GM19468 (cell line): ENCODE measurements around the gene IL6R.
"Not testable (repeated sequence)": the region's sequence is repeated elsewhere in the genome, so short reads cannot be mapped to it uniquely, and the experiment has no call there.

Experiments
- ATAC-seq: cut with Tn5 transposase; IDR thresholded peaks from one replicate; pipeline ENCODE4 v1.9.1; 2021; ENCODE audit warnings: mild to moderate bottlenecking, moderate library complexity, moderate number of reproducible peaks; ENCODE audit not compliant: unreplicated experiment; ENCODE audit errors: extremely low read depth

The IL6R gene

DNA sequence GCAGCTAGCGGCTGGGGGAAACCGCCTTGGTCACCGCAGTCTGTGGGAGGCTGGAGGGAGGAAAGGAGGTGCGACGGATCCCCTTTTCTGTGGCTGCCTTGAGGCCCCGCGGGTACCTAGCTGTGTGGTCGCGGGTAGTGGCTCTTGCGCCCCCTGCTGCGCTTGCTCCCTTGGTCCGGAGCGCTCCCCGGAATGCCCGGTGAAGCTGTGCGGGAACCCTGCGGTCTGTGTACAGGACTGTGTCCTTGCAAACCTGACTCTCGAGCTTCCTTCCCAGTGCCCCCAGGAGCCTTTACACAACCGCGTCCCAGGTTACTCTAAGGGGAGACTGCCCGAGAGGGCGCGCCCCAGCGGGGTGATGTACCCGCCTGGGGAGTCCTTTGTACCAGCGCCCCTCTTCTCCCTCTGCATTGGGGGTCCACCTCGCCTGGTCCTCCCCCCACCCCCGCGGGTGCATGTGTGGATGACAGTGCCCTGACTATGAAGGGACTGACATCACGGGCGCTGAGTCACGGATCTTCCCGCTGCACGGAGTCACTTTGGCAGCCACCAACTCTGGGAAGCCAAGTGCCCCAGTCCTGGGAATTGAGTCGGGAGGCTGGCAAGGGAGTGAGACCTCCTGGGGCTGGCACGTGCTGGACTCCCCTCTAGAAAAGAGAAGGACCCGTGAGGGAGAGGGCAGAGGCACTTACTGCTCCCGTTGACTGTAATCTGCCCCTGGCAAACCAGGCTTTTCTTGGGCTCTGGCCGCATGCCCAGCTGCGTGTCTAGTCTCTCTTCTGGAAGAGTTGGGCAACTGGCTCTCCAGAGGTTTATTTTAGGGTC is 816 bp downstream of the IL6R start:
- no peak for ATAC-seq

GRCh38 chr1:154406572-154406879 is 1.4 kb downstream of the IL6R start:
- no peak for ATAC-seq

GRCh38 chr1:154406886-154407197 is 1.7 kb downstream of the IL6R start:
- ATAC-seq = no peak

DNA sequence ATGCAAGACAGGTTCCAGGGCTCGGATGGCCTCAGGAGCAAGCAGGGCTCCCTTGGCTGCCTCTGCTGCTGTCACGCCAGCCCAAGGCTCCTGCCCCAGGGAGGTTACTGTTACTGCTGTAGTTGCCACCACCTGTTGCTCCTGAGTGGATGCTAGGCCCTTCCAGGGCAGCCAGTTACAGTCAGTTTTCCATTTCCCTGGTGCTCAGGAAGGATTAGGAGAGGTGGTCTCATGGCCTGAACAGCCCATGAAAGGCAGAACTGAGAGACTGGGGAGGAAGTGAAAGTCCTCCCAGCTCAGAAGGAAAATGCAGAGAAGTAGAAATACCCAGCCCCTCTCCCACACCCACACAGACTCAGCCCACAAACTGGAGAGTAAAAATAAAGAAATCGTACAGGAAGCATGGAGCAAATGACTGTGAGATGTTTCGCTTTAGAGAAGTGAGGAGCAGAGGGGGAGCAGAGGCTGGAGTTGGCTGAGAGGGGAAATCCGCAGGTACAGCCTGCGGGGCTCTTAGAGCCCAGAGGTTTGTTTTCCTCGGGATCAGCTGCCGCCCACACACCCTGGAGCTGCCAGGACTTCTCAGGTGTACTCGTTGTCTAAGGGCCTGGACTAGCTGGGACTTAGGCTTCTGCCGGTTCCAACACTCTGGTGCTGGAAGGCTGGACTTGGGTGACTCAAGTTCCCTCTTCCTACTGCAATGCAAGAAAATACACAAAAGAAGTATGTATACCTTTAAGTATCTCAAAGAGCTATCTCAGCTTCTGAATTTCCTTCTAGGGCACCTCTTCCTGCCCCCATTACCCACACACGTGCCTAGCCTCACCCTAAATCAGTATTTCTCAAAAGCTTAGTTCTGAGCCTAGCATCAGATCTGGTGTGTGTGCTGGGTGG is 2.3 kb downstream of the IL6R start:
- no peak for ATAC-seq

- ATAC-seq = no peak
Observed at GRCh38 chr1:154408174-154408777, 3.1 kb downstream of the IL6R start.

- no peak for ATAC-seq
Observed at GRCh38 chr1:154410185-154410827, 5.2 kb downstream of the IL6R start.

- ATAC-seq = no peak
Observed at GRCh38 chr1:154411525-154411924, 6.4 kb downstream of the IL6R start.

- ATAC-seq = no peak
Observed at GRCh38 chr1:154413177-154413783, 8.1 kb downstream of the IL6R start.

DNA sequence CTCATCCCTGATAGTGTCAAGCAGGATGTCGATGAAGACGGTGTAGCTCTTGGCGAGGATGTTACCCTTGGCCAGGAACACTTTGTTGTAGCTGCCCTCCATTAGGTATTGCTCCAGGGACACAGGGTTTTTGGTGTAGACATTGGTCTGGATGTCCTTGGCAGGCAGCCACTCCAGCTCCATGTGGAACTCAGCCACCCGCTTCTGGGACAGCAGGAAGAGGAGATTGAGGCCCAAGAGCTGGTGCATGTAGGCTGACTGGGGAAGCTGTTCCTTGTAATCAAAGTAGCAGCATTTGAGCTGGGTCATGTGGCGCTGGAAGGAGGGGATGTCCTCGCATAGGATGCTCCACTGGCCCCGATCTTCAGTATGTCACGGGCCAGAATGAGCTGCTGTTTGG is 9.5 kb downstream of the IL6R start:
- no peak for ATAC-seq

DNA sequence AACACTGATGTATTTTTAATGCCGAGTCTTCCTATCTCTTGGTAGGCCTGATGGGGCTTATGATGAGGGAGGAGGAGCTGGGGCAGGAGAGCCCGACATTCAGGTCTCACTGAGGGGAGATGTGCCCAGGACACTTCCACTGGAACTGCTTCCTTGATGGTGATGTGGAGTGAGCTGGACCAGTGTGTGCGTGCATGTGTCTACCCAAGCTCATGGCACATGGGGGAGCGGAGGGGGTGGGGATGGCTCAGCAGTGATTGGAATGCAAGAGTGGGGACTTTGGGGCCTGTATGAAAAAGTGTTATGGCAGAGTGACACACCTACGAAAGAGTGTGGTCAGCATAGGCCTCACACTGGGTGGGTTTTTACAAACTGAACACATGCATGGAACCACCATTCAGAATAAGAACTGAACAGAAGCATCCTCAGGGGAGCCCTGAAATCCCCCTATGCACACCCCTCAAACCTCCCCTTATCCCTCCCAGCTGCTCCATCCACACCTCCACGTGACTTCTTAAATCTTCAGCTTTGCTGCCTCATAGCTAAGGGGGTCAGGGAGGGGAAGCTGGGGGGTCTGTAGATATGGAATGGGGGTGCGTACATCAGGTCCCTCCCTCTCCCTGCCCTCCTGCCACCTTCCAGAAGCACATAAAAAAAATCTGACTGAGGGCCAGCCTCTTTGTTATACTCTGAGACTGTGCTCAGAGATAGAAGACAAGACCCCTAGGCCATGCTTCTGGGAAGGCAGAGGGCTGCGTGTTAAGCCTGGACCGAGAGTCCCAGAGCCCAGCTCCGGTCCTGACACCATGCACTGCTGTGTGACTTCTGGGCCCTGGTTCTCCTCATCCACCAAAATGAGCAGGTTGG is 11.6 kb downstream of the IL6R start:
- no peak for ATAC-seq

GRCh38 chr1:154417338-154417608 is 12.1 kb downstream of the IL6R start:
- no peak for ATAC-seq

GRCh38 chr1:154418062-154418921 is 13.1 kb downstream of the IL6R start:
- ATAC-seq = no peak

- no peak for ATAC-seq
Observed at GRCh38 chr1:154418923-154419619, 13.9 kb downstream of the IL6R start.

DNA sequence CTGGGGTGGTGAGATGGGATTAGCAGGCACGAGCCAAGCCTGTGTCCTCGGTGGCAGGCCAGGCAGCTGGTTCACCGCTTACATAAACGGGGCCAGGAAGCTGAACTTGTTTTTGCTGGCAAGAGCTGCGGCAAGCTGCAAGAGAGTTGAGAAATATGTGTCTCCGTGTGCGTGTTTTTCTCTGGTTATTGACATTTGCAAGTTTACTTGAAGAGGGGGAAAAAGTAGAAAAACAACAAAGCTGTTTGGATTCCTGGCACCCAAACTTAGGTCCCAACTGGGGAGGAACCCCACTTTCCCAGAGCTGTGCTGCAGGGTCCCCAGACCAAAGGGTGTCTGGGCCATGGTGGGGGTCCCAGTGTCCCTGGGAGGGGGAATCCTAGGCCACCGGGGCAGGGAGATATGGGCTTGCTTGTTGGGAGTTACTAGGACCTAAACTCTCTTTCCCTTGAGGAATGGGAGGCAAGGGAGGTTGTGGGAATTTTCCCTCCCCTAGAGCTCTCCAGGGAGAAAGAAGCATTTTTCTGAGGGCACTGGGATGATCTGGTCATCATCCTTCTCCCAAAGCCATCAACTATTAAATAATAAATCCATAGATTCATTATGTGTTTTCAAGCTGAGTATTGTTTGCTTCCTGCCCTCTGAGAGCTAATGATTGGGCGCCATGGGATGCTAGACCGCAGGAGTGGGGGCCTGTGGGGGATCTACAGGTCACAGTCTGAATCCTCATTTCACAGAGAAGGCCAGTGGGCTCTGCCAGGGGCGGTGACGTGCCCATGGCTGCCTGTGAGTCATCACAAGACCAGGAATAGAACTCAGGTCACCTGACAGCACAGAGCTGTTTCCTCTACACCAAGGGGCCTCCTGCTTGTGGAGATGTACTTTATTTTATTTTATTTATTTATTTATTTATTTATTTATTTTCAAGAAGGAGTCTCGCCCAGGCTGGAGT is 14.8 kb downstream of the IL6R start:
- ATAC-seq = no peak

DNA sequence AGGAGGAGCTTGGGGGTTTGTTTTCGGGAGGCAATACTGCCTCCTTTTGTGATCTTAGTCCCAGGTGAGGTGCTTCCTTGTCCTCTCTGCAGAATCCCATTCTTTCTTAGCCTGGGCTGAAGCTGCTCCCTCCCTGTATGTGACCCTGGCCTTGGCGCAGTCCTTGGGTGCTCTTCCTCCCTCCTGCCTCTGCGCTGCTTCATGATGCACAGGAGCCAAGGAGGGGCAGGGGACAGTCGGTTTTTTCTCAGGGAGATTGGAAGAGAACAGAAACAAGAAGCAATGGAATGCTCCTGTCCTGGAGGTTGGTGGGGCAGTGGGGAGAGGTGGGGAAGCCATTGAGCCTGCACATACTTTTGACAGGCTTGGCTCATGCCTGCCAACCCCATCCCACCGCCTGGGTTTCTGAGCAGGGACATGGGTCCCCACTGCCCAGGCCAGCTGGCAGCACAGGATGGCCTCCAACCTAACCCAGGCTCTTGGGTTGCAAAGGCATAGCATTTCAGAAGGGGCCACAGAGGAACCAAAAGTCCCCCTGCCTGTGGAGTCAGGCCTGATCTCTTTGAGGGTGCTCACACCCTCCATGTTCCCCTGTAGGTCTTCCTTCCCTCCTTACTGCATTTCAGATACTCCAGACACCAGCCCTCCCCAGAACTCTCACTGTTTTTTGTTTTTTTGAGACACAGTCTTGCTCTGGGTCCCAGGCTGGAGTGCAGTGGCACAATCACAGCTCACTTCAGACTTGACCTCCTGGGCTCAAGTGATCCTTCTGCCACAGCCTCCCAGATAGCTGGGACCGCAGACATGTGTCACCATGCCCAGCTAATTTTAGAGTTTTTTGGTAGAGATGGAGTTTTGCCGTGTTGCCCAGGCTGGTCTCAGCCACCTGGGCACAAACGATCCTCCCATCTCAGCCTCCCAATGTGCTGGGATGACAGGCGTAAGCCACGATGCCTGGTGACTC is 16.1 kb downstream of the IL6R start:
- no peak for ATAC-seq

- ATAC-seq = not testable (repeated sequence)
Observed at GRCh38 chr1:154422049-154422448, 16.9 kb downstream of the IL6R start.
